ENCODE results near the gene GNG3. TPM values are rescaled to one million over a fixed set of nuclear protein-coding genes. Genes with fewer than 3 reads are reported as not detected.

Gene GNG3
- total RNA-seq, 4 donors from 2014 or later = not detected

DNA sequence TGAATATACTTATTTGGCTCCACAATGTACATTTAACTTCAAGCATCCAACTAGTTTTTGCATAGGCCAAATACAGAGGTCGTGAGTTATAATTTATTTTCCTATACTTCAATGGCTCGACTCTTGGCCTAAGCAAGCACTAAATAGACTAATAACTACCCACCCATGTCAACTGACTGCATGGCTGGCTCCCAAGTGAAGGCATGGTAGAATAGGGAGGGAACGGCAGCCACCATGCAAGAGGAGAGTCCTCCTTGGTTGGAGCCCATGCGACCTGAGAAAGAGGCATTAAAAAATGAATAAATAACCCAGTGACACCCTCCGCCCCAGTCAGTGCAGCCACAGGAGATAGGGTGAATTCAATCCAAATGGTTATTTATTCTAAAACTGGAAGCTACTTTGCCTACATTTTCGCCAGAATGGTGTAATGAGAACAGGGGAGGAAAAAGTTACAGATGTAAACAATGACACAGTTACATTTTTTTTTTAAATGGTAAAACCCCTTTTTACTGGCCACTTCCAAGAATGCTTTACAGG is 4.9 kb downstream of the GNG3 start:
- DNase-seq (ENCODE audit: low spot score) = no peak
- no peak for ATAC-seq (ENCODE audit: low FRiP score)
- TF ChIP-seq, protein P1, sequence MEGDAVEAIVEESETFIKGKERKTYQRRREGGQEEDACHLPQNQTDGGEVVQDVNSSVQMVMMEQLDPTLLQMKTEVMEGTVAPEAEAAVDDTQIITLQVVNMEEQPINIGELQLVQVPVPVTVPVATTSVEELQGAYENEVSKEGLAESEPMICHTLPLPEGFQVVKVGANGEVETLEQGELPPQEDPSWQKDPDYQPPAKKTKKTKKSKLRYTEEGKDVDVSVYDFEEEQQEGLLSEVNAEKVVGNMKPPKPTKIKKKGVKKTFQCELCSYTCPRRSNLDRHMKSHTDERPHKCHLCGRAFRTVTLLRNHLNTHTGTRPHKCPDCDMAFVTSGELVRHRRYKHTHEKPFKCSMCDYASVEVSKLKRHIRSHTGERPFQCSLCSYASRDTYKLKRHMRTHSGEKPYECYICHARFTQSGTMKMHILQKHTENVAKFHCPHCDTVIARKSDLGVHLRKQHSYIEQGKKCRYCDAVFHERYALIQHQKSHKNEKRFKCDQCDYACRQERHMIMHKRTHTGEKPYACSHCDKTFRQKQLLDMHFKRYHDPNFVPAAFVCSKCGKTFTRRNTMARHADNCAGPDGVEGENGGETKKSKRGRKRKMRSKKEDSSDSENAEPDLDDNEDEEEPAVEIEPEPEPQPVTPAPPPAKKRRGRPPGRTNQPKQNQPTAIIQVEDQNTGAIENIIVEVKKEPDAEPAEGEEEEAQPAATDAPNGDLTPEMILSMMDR (IDR thresholded peaks at IDR 0.05) = no peak

DNA sequence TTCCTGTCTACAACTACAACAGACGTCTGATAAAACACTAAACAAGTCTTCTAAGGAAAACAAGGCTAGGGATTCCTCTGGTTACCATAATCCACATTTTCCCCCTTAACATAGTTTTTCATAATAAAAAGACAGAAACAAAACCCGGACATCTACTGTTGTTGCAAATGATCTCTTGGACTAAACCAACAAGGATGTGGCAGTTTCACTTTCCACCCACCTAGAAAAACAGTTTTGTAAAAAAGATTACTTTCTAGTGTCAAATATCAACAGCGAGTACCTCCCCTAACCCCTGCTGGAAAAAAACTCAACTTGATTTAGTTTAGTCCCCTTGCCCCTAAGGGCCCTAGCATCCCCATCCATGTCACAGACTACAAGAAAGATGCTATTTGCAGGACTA is 5.4 kb downstream of the GNG3 start:
- DNase-seq (ENCODE audit: low spot score) (no peak), ATAC-seq (ENCODE audit: low FRiP score) (no peak)
- TF ChIP-seq, protein P1 (IDR thresholded peaks at IDR 0.05) = no peak

DNA sequence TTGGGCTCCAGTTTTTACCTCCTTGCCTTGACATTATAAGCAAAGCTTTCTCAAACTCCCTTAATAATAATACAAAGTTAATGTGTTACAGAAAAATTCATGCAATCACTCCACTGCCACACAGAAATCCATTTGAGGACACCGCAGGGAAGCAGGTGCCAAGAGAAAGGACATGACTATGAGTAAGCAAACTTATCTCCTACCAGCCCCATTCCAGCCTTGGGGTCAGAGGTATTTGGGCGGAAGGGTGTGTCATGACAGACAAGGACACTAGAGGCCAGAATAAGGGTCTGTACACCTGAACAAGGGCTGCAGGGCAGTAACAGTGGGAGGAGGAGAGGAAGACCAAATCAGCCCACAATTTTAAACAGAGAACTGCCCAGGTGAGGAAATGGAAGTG is 5.9 kb downstream of the GNG3 start:
- ATAC-seq (ENCODE audit: low FRiP score) (no peak), DNase-seq (ENCODE audit: low spot score) (no peak)
- TF ChIP-seq, protein P1 (IDR thresholded peaks at IDR 0.05) = no peak

- no peak for DNase-seq (ENCODE audit: low spot score)
These were observed 8.0 kb downstream of the GNG3 start for GRCh38 chr11:62715150-62716130.

DNA sequence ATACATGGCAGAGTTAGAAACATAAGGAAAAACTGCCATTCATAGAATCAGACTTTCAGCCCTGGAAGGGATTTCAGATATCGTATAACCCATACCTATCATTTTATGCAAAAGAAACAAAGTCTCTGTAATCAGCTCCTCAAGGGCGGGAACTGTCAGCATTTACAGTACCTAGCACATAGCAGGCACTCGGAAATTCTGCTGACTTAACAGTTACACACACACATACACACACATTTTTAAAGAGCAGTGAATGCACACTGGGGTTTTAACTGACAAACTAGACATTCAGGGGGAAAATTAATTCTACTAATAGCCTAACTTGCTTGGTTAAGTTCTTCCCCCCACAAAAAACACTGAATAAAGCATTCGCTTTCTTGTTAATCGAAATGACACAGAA is 8.7 kb downstream of the GNG3 start:
- no peak for ATAC-seq (ENCODE audit: low FRiP score)
- TF ChIP-seq, protein P1 (IDR thresholded peaks at IDR 0.05) = no peak
- no peak for DNase-seq (ENCODE audit: low spot score)

More at GRCh38 chr11:62715150-62716130, 8.0 kb downstream of the GNG3 start:
- TF ChIP-seq, protein P1 (IDR thresholded peaks at IDR 0.05) = no peak
- ATAC-seq (ENCODE audit: low FRiP score) = no peak

- no peak for DNase-seq (ENCODE audit: low spot score)
- ATAC-seq (ENCODE audit: low FRiP score) = no peak
- TF ChIP-seq, protein P1 (IDR thresholded peaks at IDR 0.05) = no peak
These were observed 9.3 kb downstream of the GNG3 start for GRCh38 chr11:62716816-62717215.

All from omental fat pad (tissue), 4 donors.